ENCODE measurements around the gene SMIM44.

DNA sequence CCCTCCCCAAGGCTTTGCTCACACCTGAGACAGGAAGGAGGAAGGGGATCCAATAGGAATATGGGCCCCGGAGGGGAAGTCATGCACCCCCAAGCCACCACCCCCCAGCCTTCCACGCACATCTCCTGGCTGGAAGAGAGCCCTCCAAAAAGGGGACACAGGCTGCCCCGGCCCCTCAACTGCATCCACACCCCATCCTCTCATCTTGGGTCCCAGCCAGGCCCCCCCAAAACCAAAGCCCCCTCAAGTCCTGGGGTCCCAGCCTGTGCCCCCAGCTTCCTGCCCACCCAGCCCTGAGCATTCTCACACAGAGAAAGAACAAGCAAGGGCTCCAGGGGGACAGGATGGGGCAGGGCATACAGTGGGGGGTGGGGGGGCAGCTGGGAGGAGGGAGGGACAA lies 15.0 kb downstream of the SMIM44 start:
- TF ChIP-seq, protein P1, sequence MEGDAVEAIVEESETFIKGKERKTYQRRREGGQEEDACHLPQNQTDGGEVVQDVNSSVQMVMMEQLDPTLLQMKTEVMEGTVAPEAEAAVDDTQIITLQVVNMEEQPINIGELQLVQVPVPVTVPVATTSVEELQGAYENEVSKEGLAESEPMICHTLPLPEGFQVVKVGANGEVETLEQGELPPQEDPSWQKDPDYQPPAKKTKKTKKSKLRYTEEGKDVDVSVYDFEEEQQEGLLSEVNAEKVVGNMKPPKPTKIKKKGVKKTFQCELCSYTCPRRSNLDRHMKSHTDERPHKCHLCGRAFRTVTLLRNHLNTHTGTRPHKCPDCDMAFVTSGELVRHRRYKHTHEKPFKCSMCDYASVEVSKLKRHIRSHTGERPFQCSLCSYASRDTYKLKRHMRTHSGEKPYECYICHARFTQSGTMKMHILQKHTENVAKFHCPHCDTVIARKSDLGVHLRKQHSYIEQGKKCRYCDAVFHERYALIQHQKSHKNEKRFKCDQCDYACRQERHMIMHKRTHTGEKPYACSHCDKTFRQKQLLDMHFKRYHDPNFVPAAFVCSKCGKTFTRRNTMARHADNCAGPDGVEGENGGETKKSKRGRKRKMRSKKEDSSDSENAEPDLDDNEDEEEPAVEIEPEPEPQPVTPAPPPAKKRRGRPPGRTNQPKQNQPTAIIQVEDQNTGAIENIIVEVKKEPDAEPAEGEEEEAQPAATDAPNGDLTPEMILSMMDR (IDR thresholded peaks at IDR 0.05 in 8 of 11, conservative IDR thresholded peaks at IDR 0.05 in 3 of 11) = no peak
- TF ChIP-seq POLR2A (IDR thresholded peaks at IDR 0.05) (no peak), POLR2AphosphoS5 (IDR thresholded peaks at IDR 0.05) (no peak)
